ENCODE data around the gene SVBP. TPM values are rescaled to one million over a fixed set of nuclear protein-coding genes. Genes with fewer than 3 reads are reported as not detected.

SVBP gene
- total RNA-seq, 1 experiment from 2014 or later, result 41.3 TPM

DNA sequence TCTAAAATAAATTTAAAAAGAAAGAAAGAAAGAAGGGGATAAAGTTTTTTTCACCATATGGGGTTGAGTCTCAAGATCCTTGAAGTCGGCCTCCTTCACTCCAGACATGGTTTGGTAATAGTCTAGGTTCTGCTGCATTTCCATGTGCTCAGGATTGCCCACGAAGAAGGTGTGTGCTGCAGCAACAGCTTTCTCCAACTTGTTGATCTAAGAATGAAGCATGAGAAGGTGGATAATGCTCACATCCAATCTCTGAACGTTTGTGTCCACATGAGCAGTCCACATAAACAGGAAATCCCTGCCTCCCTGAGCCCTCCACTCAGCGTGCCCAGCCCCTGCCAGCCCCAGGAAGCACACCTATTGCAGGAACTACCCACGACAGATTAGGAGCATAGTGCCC is 54.9 kb downstream of the SVBP start:
- H3K56ac ChIP-seq (ENCODE audit: insufficient read length, low read depth, low read length), result no peak overlapping the region
- TF ChIP-seq, protein P1, sequence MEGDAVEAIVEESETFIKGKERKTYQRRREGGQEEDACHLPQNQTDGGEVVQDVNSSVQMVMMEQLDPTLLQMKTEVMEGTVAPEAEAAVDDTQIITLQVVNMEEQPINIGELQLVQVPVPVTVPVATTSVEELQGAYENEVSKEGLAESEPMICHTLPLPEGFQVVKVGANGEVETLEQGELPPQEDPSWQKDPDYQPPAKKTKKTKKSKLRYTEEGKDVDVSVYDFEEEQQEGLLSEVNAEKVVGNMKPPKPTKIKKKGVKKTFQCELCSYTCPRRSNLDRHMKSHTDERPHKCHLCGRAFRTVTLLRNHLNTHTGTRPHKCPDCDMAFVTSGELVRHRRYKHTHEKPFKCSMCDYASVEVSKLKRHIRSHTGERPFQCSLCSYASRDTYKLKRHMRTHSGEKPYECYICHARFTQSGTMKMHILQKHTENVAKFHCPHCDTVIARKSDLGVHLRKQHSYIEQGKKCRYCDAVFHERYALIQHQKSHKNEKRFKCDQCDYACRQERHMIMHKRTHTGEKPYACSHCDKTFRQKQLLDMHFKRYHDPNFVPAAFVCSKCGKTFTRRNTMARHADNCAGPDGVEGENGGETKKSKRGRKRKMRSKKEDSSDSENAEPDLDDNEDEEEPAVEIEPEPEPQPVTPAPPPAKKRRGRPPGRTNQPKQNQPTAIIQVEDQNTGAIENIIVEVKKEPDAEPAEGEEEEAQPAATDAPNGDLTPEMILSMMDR (conservative IDR thresholded peaks at IDR 0.05), result no peak
- H3K27ac ChIP-seq (ENCODE audit: insufficient read length, low read depth, low read length), result no peak overlapping the region
- H2BK20ac ChIP-seq (ENCODE audit: low read depth, low read length, poor library complexity, severe bottlenecking), result no peak overlapping the region
- no peak overlapping the region for H3K23ac ChIP-seq (ENCODE audit: insufficient read length, low read depth, low read length)
- no peaks in the 10 kb centered on the region for H3K79me2 ChIP-seq (ENCODE audit: insufficient read depth, low read length)
- H4K91ac ChIP-seq (ENCODE audit: insufficient read length, low read depth, low read length), result no peak overlapping the region
- no peak for DNase-seq
- H3K23me2 ChIP-seq (ENCODE audit: insufficient read length, low read depth, low read length, poor library complexity, severe bottlenecking), result peaks cover 7% of the 10 kb centered on the region
- H2BK120ac ChIP-seq (ENCODE audit: low read depth, low read length, poor library complexity, severe bottlenecking), result no peak overlapping the region
- peaks cover 5 to 36% (median 33%) of the 10 kb centered on the region in 3 experiments; a peak in 5 of 7 replicates for H3K36me3 Mint-ChIP-seq (ENCODE audit: insufficient read depth in 1 of 3, low read depth in 3 of 3)
- no peak overlapping the region for H3K4me3 Mint-ChIP-seq
- no peaks in the 10 kb centered on the region for H3K4me1 ChIP-seq (ENCODE audit: insufficient read depth, low read length)
- no peak overlapping the region for H2BK12ac ChIP-seq (ENCODE audit: insufficient read length, low read depth, low read length)
- H2BK5ac ChIP-seq (ENCODE audit: insufficient read length, low read length), result no peak overlapping the region
- no peak overlapping the region for H3K4me2 ChIP-seq (ENCODE audit: insufficient read depth, insufficient read length, low read length)
- no peaks in the 10 kb centered on the region for H4K20me1 ChIP-seq (ENCODE audit: control insufficient read depth, insufficient read depth, insufficient read length)
- H3K4me1 Mint-ChIP-seq, result peaks cover 0 to under 1% of the 10 kb centered on the region in 2 experiments; a peak in 1 of 4 replicates
- H3K27ac Mint-ChIP-seq, result no peak overlapping the region
- H2BK15ac ChIP-seq (ENCODE audit: low read depth, low read length), result no peak overlapping the region
- no peak overlapping the region for H4K5ac ChIP-seq (ENCODE audit: insufficient read length, low read depth, low read length)
- no peak overlapping the region for H3K4ac ChIP-seq (ENCODE audit: low read depth, low read length)
- no peak overlapping the region for H3K14ac ChIP-seq (ENCODE audit: insufficient read depth, low read length)
- no peaks in the 10 kb centered on the region for H3K79me1 ChIP-seq (ENCODE audit: insufficient read depth, low read depth, low read length, poor library complexity, severe bottlenecking)
- no peak overlapping the region for H2AK5ac ChIP-seq (ENCODE audit: insufficient read length, low read length)
- no peak overlapping the region for H3K18ac ChIP-seq (ENCODE audit: insufficient read length, low read depth, low read length)
- no peak overlapping the region for H3K9ac ChIP-seq (ENCODE audit: extremely low read depth, insufficient read length, low read length)
- H4K8ac ChIP-seq (replicated peaks; ENCODE audit: insufficient read length, low read depth, low read length), result no peak overlapping the region
- no CpG with 5 or more reads among the region's 5 CpGs for WGBS (ENCODE audit: extremely low coverage, insufficient read length, low lambda C conversion rate)
- H3K27me3 ChIP-seq (ENCODE audit: insufficient read depth, low read length), result no peaks in the 10 kb centered on the region
- no peak overlapping the region for H2AFZ ChIP-seq (ENCODE audit: low read length)
- H3K9me3 Mint-ChIP-seq, result no peaks in the 10 kb centered on the region
- H3T11ph ChIP-seq (ENCODE audit: low read length), result no peak overlapping the region
- H3K27me3 Mint-ChIP-seq (ENCODE audit: low read depth), result no peaks in the 10 kb centered on the region
- no peaks in the 10 kb centered on the region for H3K9me3 ChIP-seq (ENCODE audit: control insufficient read depth, low read depth, low read length)
